Measurements from ENCODE around the gene FAIM2.
"Not testable (repeated sequence)": the region's sequence is repeated elsewhere in the genome, so short reads cannot be mapped to it uniquely, and the experiment has no call there.

The FAIM2 gene

GRCh38 chr12:49875115-49875720 is 28.5 kb downstream of the FAIM2 start:
- no peak for TF ChIP-seq CTCF (IDR thresholded peaks at IDR 0.05; ENCODE audit: low read depth, low read length)
- in situ Hi-C loops (cut with HindIII; ENCODE audit: low sequenced_read_pairs), result no loop called here
- DNase-seq (ENCODE audit: low read depth, low spot score), result no peak
- no peak overlapping the region for H3K4me3 ChIP-seq (ENCODE audit: low read depth, low read length)

DNA sequence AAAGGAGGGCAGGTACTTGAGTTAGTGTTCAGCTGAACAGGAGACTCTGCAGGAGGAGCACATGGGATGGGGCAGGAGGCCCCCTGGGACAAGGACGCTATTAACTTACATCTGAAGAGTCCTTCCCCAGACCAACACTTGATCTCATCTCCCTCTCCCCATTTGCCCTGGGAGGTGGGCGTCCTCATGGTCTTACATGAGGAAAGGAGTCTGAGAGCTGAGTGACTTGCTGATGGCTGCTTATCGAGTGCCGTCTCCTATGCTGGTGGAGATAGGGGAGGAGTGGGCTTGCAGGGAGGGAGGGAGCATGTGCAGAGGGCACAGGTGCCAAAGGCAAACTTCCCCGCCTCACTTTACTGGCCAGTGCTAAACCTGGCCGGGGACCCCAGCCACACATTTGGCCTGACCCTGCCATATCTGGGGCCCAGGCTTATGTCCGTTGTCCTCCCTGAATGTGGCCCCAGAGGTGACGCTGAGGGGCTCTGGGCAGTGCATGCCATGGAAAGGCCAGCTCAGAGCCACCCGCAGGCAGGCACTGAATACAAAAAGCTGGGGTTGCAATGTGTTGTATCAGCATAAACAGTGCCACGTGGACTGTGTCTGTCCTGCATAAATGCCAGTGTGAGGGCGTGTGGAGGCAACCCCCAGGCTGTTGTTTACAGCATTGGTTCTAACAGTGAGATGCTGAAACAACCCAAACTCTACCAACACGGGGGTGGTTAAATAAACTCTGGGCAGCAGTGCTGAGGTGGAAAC is 29.4 kb downstream of the FAIM2 start:
- TF ChIP-seq CTCF (IDR thresholded peaks at IDR 0.05; ENCODE audit: low read depth, low read length), result no peak
- DNase-seq (ENCODE audit: low read depth, low spot score), result no peak
- in situ Hi-C loops (cut with HindIII; ENCODE audit: low sequenced_read_pairs), result no loop called here
- no peak overlapping the region for H3K4me3 ChIP-seq (ENCODE audit: low read depth, low read length)

DNA sequence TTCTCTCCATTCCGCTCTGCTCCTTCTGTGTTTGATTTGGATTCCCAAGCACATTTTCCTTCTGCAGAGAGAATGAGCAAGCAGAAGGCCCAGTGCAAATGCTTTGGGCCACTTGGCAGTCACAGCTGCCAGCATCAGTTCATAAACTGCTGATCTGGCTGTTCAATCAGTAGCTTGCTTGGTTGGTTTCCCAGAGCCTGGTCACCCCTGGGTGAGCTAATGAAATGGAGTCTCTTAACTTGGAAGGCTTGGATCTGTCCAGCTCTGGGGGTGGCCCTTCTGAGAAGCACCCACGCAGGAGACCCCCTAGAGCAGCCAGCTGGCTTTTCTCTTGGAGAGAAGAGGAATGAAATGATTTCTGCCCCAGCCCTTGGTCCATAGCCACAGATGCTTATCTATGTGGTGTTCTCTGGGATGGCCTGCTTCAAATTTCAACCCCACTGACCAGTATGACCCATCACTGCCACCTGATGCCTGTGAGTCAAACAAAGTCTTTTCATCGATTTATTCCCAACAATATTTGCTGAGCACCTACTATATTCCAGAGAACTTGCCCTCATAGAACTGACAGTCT is 30.3 kb downstream of the FAIM2 start:
- no peak overlapping the region for H3K4me3 ChIP-seq (ENCODE audit: low read depth, low read length)
- peak; percentile 29 for DNase-seq (ENCODE audit: low read depth, low spot score)
- in situ Hi-C loops (cut with HindIII; ENCODE audit: low sequenced_read_pairs), result no loop called here
- no peak for TF ChIP-seq CTCF (IDR thresholded peaks at IDR 0.05; ENCODE audit: low read depth, low read length)

DNA sequence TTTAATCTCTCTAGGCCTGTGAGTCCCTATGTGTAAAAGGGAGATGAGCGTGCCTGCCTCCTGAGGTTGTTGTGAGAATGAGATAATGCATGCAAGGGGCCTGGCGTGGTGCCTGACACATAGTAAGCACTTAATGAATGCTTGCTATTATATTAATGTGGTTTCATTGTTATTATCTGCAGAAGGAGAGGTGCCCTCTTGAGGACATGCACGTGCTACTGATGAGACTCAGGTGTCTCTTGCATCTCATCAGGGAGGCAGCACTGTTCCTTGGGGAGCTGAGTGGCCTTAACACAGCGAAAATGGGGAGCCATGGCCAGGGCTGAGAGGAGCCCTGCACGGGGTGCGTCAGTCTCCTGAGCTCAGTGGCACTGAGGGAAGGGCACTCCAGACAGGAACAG is 30.9 kb downstream of the FAIM2 start:
- H3K4me3 ChIP-seq (ENCODE audit: low read depth, low read length), result no peak overlapping the region
- no peak for DNase-seq (ENCODE audit: low read depth, low spot score)
- TF ChIP-seq CTCF (IDR thresholded peaks at IDR 0.05; ENCODE audit: low read depth, low read length), result no peak
- in situ Hi-C loops (cut with HindIII; ENCODE audit: low sequenced_read_pairs), result no loop called here

DNA sequence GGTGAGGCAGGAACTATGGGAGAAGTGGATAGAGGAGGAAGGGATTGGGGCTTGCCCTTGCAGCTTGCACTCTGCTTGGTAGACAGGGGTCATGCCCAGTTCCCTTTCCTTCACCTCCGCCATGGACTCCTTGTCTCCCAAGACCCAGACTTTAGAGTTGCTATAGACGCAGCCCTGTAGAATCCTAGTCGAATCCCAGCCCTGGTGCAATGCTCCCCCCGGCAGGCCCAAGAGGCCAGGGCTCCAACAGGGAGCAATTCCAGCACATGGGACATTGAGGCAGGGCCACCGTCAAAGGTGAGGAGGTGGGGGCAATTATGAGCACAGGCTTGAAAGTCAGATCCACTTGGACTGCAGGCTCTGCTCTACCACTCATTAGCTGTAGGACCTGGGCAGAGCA is 31.3 kb downstream of the FAIM2 start:
- no peak overlapping the region for H3K4me3 ChIP-seq (ENCODE audit: low read depth, low read length)
- DNase-seq (ENCODE audit: low read depth, low spot score), result no peak
- in situ Hi-C loops (cut with HindIII; ENCODE audit: low sequenced_read_pairs), result no loop called here
- no peak for TF ChIP-seq CTCF (IDR thresholded peaks at IDR 0.05; ENCODE audit: low read depth, low read length)

DNA sequence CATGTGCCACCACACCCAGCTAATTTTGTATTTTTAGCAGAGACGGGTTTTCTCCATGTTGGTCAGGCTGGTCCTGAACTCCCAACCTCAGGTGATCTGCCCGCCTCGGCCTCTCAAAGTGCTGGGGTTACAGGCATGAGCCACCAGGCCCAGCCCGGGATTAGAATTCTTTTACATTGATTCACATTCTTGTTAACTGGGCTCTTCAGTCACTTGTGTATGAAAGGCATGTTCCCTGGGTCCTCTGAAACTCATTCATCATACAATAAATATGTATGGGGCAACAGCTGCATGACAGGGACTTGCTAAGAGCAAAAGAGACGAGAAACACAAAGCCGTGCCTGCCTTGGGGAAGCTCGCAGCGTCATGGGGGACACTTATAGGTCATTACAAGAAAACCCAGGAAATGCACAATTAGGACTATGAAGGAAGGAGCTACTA is 31.9 kb downstream of the FAIM2 start:
- H3K4me3 ChIP-seq (ENCODE audit: low read depth, low read length); DNase-seq (ENCODE audit: low read depth, low spot score); in situ Hi-C loops (cut with HindIII; ENCODE audit: low sequenced_read_pairs): not testable (repeated sequence)

GRCh38 chr12:49871263-49871561 is 32.5 kb downstream of the FAIM2 start:
- no peak for TF ChIP-seq CTCF (IDR thresholded peaks at IDR 0.05; ENCODE audit: low read depth, low read length)
- no peak overlapping the region for H3K4me3 ChIP-seq (ENCODE audit: low read depth, low read length)
- DNase-seq (ENCODE audit: low read depth, low spot score), result no peak
- in situ Hi-C loops (cut with HindIII; ENCODE audit: low sequenced_read_pairs), result no loop called here

Measured in astrocyte of the spinal cord (primary cell).